SK-N-SH (cell line): Measurements from ENCODE around the gene LRMDA. TPM values are rescaled to one million over a fixed set of nuclear protein-coding genes. Genes with fewer than 3 reads are reported as not detected.

Source experiments
- CTCF ChIA-PET: fragments of 300-600, 350-600 bp; formaldehyde crosslinking; extraction: SDS; loops from one replicate; lab custom pipeline; 2021; lab: Yijun Ruan, JAX
- POLR2A ChIA-PET: fragments of 350-600 bp; sonication (Branson Sonifier 250); formaldehyde crosslinking; extraction: SDS; loops from one replicate; lab custom pipeline; 2020; ENCODE audit warnings: antibody characterized with exemption, inconsistent platforms; lab: Yijun Ruan, JAX
- DNase-seq: peaks from one replicate; pipeline ENCODE4 v3.0.0; 2012
- H2AFZ ChIP-seq: fragments of 200-600 bp; sonication (generic); 2 replicates; pipeline ENCODE4 v1.8.1; 2016; ENCODE audit warnings: antibody characterized with exemption, mild to moderate bottlenecking, low read depth
- H3F3A ChIP-seq: fragments of 200-600 bp; sonication (generic); replicated peaks from 2 replicates; pipeline ENCODE3; 2016; ENCODE audit warnings: antibody characterized with exemption, mild to moderate bottlenecking; ENCODE audit not compliant: insufficient read depth
- H3K27ac ChIP-seq, 2 experiments: fragments of 200-500 bp in 1 of 2; fragments of 200-600 bp in 1 of 2; sonication (Bioruptor generic) in 1 of 2; sonication (generic), shearing (Covaris generic) in 1 of 2; 2 replicates each; pipeline versions ENCODE4 v1.5.1 to v1.6.1; 2014 to 2016; ENCODE audit warnings: low read depth in 2 of 2, inconsistent platforms in 1 of 2, low read length in 1 of 2, mild to moderate bottlenecking in 1 of 2, mixed read lengths in 1 of 2
- H3K27me3 ChIP-seq: fragments of 200-600 bp; sonication (generic), shearing (Covaris generic); 2 replicates; pipeline ENCODE4 v1.6.1; 2016; ENCODE audit warnings: mixed run types; ENCODE audit not compliant: insufficient read depth
- H3K36me3 ChIP-seq, 2 experiments: fragments of 200-500 bp in 1 of 2; fragments of 200-600 bp in 1 of 2; sonication (Bioruptor generic) in 1 of 2; sonication (generic) in 1 of 2; replicated peaks in 1 of 2; 2 replicates each; pipeline versions ENCODE3 to v1.5.1; 2014 to 2016; ENCODE audit warnings: low read length in 1 of 2, mild to moderate bottlenecking in 1 of 2; ENCODE audit not compliant: insufficient read depth in 2 of 2, control insufficient read depth in 1 of 2
- H3K4me1 ChIP-seq, 2 experiments: fragments of 200-500 bp in 1 of 2; fragments of 200-600 bp in 1 of 2; sonication (Bioruptor generic) in 1 of 2; sonication (generic), shearing (Covaris generic) in 1 of 2; 2 replicates each; pipeline versions ENCODE4 v1.5.1 to v1.6.1; 2014 to 2016; ENCODE audit warnings: low read depth in 1 of 2, low read length in 1 of 2, mixed run types in 1 of 2; ENCODE audit not compliant: insufficient read depth in 2 of 2, control insufficient read depth in 1 of 2
- H3K4me2 ChIP-seq: fragments of 200-600 bp; sonication (generic), shearing (Covaris generic); 2 replicates; pipeline ENCODE4 v1.6.1; 2017; ENCODE audit warnings: mixed run types
- H3K4me3 ChIP-seq, 2 experiments: fragments of 200-500 bp in 1 of 2; fragments of 200-600 bp in 1 of 2; sonication (Bioruptor generic) in 1 of 2; sonication (generic), shearing (Covaris generic) in 1 of 2; 2 replicates each; pipeline versions ENCODE4 v1.5.1 to v1.8.1; 2014 to 2016; ENCODE audit warnings: low read depth in 2 of 2, inconsistent platforms in 1 of 2, low read length in 1 of 2, mild to moderate bottlenecking in 1 of 2, mixed read lengths in 1 of 2, moderate library complexity in 1 of 2
- H3K79me2 ChIP-seq: fragments of 200-600 bp; sonication (generic); 2 replicates; pipeline ENCODE4 v1.8.1; 2017; ENCODE audit warnings: mild to moderate bottlenecking; ENCODE audit not compliant: insufficient read depth
- H3K9ac ChIP-seq: fragments of 200-600 bp; sonication (generic); 2 replicates; pipeline ENCODE4 v1.6.1; 2017; ENCODE audit warnings: mixed run types
- H3K9me2 ChIP-seq: fragments of 200-600 bp; sonication (generic); 2 replicates; pipeline ENCODE4 v1.6.1; 2017; ENCODE audit warnings: mixed run types
- H3K9me3 ChIP-seq: fragments of 200-600 bp; sonication (generic); 2 replicates; pipeline ENCODE4 v1.6.1; 2017; ENCODE audit warnings: mixed run types, mild to moderate bottlenecking, moderate library complexity
- H4K20me1 ChIP-seq: fragments of 200-600 bp; sonication (generic); 2 replicates; pipeline ENCODE4 v1.6.1; 2017; ENCODE audit warnings: mild to moderate bottlenecking, mixed run types; ENCODE audit not compliant: insufficient read depth
- CTCF ChIP-seq: fragments of 200-600 bp; sonication (generic); IDR thresholded peaks from 2 replicates; pipeline ENCODE4 v1.6.1; 2017; ENCODE audit warnings: antibody characterized with exemption, mild to moderate bottlenecking, moderate library complexity
- ELF1 ChIP-seq: IDR thresholded peaks from 2 replicates; pipeline ENCODE4 v1.4.0; 2012
- FOXJ3 ChIP-seq: sonication (generic); formaldehyde crosslinking; IDR thresholded peaks from 2 replicates; pipeline ENCODE4 v1.5.1; 2020; ENCODE audit warnings: mild to moderate bottlenecking, missing genetic modification reagents
- FOXM1 ChIP-seq: IDR thresholded peaks from 2 replicates; pipeline ENCODE4 v1.4.0; 2012; ENCODE audit warnings: low read depth, mild to moderate bottlenecking
- IRF3 ChIP-seq: fragments of 150-350 bp; IDR thresholded peaks from 2 replicates; pipeline ENCODE4 v1.6.1; 2016; ENCODE audit warnings: mild to moderate bottlenecking, low read depth, low read length
- MAX ChIP-seq: IDR thresholded peaks from 2 replicates; pipeline ENCODE4 v1.4.0; 2012; ENCODE audit warnings: low read depth
- MEF2A ChIP-seq: IDR thresholded peaks from 2 replicates; pipeline ENCODE4 v1.4.0; 2012; ENCODE audit warnings: low read depth, borderline replicate concordance
- NFIC ChIP-seq: IDR thresholded peaks from 2 replicates; pipeline ENCODE4 v1.4.0; 2012; ENCODE audit warnings: borderline replicate concordance
- POLR2AphosphoS5 ChIP-seq: IDR thresholded peaks from 2 replicates; pipeline ENCODE4 v1.6.1; 2012; ENCODE audit warnings: low read depth, low read length
- RAD21 ChIP-seq: IDR thresholded peaks from 2 replicates; pipeline ENCODE4 v1.6.1; 2012; ENCODE audit warnings: mild to moderate bottlenecking, low read length
- RCOR1 ChIP-seq: fragments of 150-350 bp; IDR thresholded peaks from 2 replicates; pipeline ENCODE4 v1.6.1; 2017; ENCODE audit warnings: antibody characterized with exemption, low read length
- REST ChIP-seq: IDR thresholded peaks from 2 replicates; pipeline ENCODE4 v1.6.1; 2012; ENCODE audit warnings: mild to moderate bottlenecking, low read depth, low read length, moderate library complexity
- TAF1 ChIP-seq: IDR thresholded peaks from 2 replicates; pipeline ENCODE4 v1.6.1; 2012; ENCODE audit warnings: low read depth, mild to moderate bottlenecking, low read length, moderate library complexity, borderline replicate concordance
- TEAD4 ChIP-seq: IDR thresholded peaks from 2 replicates; pipeline ENCODE4 v1.4.0; 2012; ENCODE audit warnings: mild to moderate bottlenecking, borderline replicate concordance; ENCODE audit not compliant: insufficient read depth
- USF1 ChIP-seq: IDR thresholded peaks from 2 replicates; pipeline ENCODE4 v1.4.0; 2012; ENCODE audit warnings: low read depth, borderline replicate concordance
- YY1 ChIP-seq: IDR thresholded peaks from 2 replicates; pipeline ENCODE4 v1.4.0; 2012; ENCODE audit warnings: low read depth, mild to moderate bottlenecking
- ZBTB33 ChIP-seq: IDR thresholded peaks from 2 replicates; pipeline ENCODE4 v1.4.0; 2012; ENCODE audit warnings: low read depth, borderline replicate concordance
- WGBS: methylation state at CpG from one replicate; pipeline ENCODE4 v1.1.6; 2017; ENCODE audit warnings: low lambda C conversion rate; 5-methylcytosine and 5-hydroxymethylcytosine counted together
- polyA plus RNA-seq, 3 experiments: library from polyadenylated mRNA; depleted of rRNA; stranded (reverse); fragments of >200 nt; gene quantifications; 2 replicates each; pipeline ENCODE4 v1.2.3, GENCODE V29; 2012

LRMDA gene
- polyA plus RNA-seq, 1 of the 3 experiments (the other 2 are of a cell fraction): 0.95 TPM

- H3K27me3 ChIP-seq: no peaks in the 10 kb centered on the region
- H3K9ac ChIP-seq: no peak overlapping the region
- POLR2A ChIA-PET: no interaction called here
- no peaks in the 10 kb centered on the region for H3K36me3 ChIP-seq
- no peaks in the 10 kb centered on the region for H3K79me2 ChIP-seq
- no peaks in the 10 kb centered on the region for H3K9me3 ChIP-seq
- WGBS: 89% methylated on average over 4 of the region's 4 CpGs
- no peaks in the 10 kb centered on the region for H3K4me1 ChIP-seq
- no peak overlapping the region for H3K4me3 ChIP-seq
- TF ChIP-seq ZBTB33 (no peak), TEAD4 (no peak), YY1 (no peak), ELF1 (no peak), RAD21 (no peak), IRF3 (no peak), TAF1 (no peak), NFIC (no peak), CTCF (no peak), FOXJ3 (CRISPR knock-in tag) (no peak), MEF2A (no peak), POLR2AphosphoS5 (no peak), MAX (no peak), RCOR1 (no peak), USF1 (no peak), REST (no peak), FOXM1 (no peak)
- TF ChIP-seq, all 33 proteins: peak for 0
- H3K27ac ChIP-seq: no peak overlapping the region
- H4K20me1 ChIP-seq: no peaks in the 10 kb centered on the region
- CTCF ChIA-PET: no interaction called here
- H2AFZ ChIP-seq: peak overlapping the region; percentile 35; the same call in 1 of the 2 replicates
- H3K4me2 ChIP-seq: no peak overlapping the region
- no peaks in the 10 kb centered on the region for H3K9me2 ChIP-seq
- DNase-seq: no peak
- no peaks in the 10 kb centered on the region for H3F3A ChIP-seq
Observed at GRCh38 chr10:76420725-76421124, 989.3 kb downstream of the LRMDA start.
